Measurements from ENCODE around the gene ATP6V1G2. TPM values are rescaled to one million over a fixed set of nuclear protein-coding genes. Genes with fewer than 3 reads are reported as not detected.

ATP6V1G2 gene
- total and polyA plus RNA-seq, 2 of the 4 experiments (the other 2 are of a cell fraction), result 1.4 to 6.5 TPM

GRCh38 chr6:31548544-31548873 is 2.1 kb upstream of the ATP6V1G2 start:
- no peak overlapping the region for H3K18ac ChIP-seq (ENCODE audit: low read depth, low read length)
- peak overlapping the region; percentile 56; the same call in 1 of the 2 replicates for H3K27ac ChIP-seq (ENCODE audit: insufficient read depth, low read length)
- H2BK120ac ChIP-seq (ENCODE audit: low read depth, low read length), result no peak overlapping the region
- peak overlapping the region; percentile 89 to 98 for H4K8ac ChIP-seq (ENCODE audit: low read depth in 2 of 2, low read length in 2 of 2)
- H3K23ac ChIP-seq (ENCODE audit: low read depth, low read length), result no peak overlapping the region
- dilution Hi-C loops (cut with HindIII; ENCODE audit: low sequenced_read_pairs, unreplicated experiment) (no loop called here), in situ Hi-C loops (cut with MboI; ENCODE audit: low sequenced_read_pairs) (loop anchor here (5.0 to 10.0 kb wide), 2 partner anchors 49 to 286 kb away; no protein-coding TSS in a partner anchor), intact Hi-C loops (cut with micrococcal nuclease) (loop anchor here (5.0 kb wide), 3 partner anchors 34 to 404 kb away; partner anchors contain the start of genes HSPA1B and LTB)
- DNase-seq (no peak), ATAC-seq (ENCODE audit: low read depth) (no peak)
- POLR2A ChIA-PET (ENCODE audit: unreplicated experiment), result no interaction called here
- H3K27me3 ChIP-seq (ENCODE audit: control insufficient read depth, insufficient read depth, low read length), result no peaks in the 10 kb centered on the region
- no peak overlapping the region for H3K14ac ChIP-seq (replicated peaks; ENCODE audit: low read depth, low read length)
- no peak overlapping the region for H3K9ac ChIP-seq (ENCODE audit: low read depth, low read length)
- H2AFZ ChIP-seq (replicated peaks; ENCODE audit: low read length, poor library complexity), result no peak overlapping the region
- H3K4me1 ChIP-seq (ENCODE audit: control insufficient read depth, insufficient read depth, low read length), result peaks cover 6% of the 10 kb centered on the region
- no TSS peak for BruUV-seq (replicated peaks)
- H3K4me2 ChIP-seq (ENCODE audit: low read depth, low read length), result peak overlapping the region; percentile 79
- H3K36me3 ChIP-seq (ENCODE audit: control insufficient read depth, insufficient read depth, low read length), result peaks cover 11% of the 10 kb centered on the region
- H3K4ac ChIP-seq (ENCODE audit: low read depth, low read length), result peak overlapping the region; percentile 87; the same call in 1 of the 2 replicates
- H3K9me1 ChIP-seq (ENCODE audit: insufficient read depth, low read length), result peaks cover 6% of the 10 kb centered on the region
- no peaks in the 10 kb centered on the region for H3K9me3 ChIP-seq (ENCODE audit: control insufficient read depth, insufficient read depth, low read length)
- H4K91ac ChIP-seq (ENCODE audit: insufficient read depth, low read depth, low read length), result no peak overlapping the region
- no peak overlapping the region for H2BK15ac ChIP-seq (ENCODE audit: low read depth, low read length)
- peak overlapping the region; percentile 89 for H4K5ac ChIP-seq (ENCODE audit: low read depth, low read length)
- no peak overlapping the region for H3K4me3 ChIP-seq (ENCODE audit: insufficient read depth, low read depth, low read length)
- no peak overlapping the region for H2AK9ac ChIP-seq (replicated peaks; ENCODE audit: low read depth, low read length, poor library complexity)
- H3K79me1 ChIP-seq (ENCODE audit: low read depth in 1 of 2, low read length in 2 of 2), result peaks cover 5 to 26% of the 10 kb centered on the region in 2 experiments; a peak in 2 of 4 replicates
- peak overlapping the region; percentile 92 for H2AK5ac ChIP-seq (ENCODE audit: low read depth, low read length)
- H3K56ac ChIP-seq (ENCODE audit: extremely low read depth, insufficient read depth, low read length), result no peak overlapping the region
- H2BK20ac ChIP-seq (ENCODE audit: low read depth, low read length), result no peak overlapping the region
- CTCF ChIA-PET, result interaction anchor here (2.4 kb wide), 1 partner anchor 50 kb away, joined by 14 read pairs; no protein-coding TSS in a partner anchor
- WGBS, 2 experiments (ENCODE audit: extremely low coverage in 2 of 2, insufficient read length in 1 of 2), result no CpG with 5 or more reads among the region's 2 CpGs
- no peaks in the 10 kb centered on the region for H4K20me1 ChIP-seq (ENCODE audit: insufficient read depth, low read length)
- no peak overlapping the region for H2BK5ac ChIP-seq (ENCODE audit: low read depth, low read length, poor library complexity, severe bottlenecking)
- TF ChIP-seq SMC3 (IDR thresholded peaks at IDR 0.05; ENCODE audit: low read depth, low read length) (no peak), CTCF (conservative IDR thresholded peaks at IDR 0.05; ENCODE audit: low read depth, low read length) (no peak), FOS (IDR thresholded peaks at IDR 0.05; ENCODE audit: low read depth, low read length) (no peak), POLR2A (IDR thresholded peaks at IDR 0.05; ENCODE audit: low read depth, low read length) (no peak), BHLHE40 (IDR thresholded peaks at IDR 0.05; ENCODE audit: low read depth, low read length) (no peak), MAZ (IDR thresholded peaks at IDR 0.05; ENCODE audit: borderline replicate concordance, low read depth, low read length) (no peak), CEBPB (IDR thresholded peaks at IDR 0.05; ENCODE audit: low read depth, low read length) (no peak), NFE2L2 (IDR thresholded peaks at IDR 0.05; ENCODE audit: low read depth, low read length) (no peak), ELK1 (IDR thresholded peaks at IDR 0.05; ENCODE audit: borderline replicate concordance, low read depth, low read length) (no peak), MXI1 (IDR thresholded peaks at IDR 0.05; ENCODE audit: borderline replicate concordance, low read depth, low read length) (no peak), RAD21 (IDR thresholded peaks at IDR 0.05; ENCODE audit: low read length) (no peak)
